Fibroblast of mammary gland (primary cell): ENCODE measurements around the gene DAAM1.

Source experiments
- DNase-seq: peaks from one replicate; pipeline ENCODE4 v3.0.0-alpha.2; 2010; ENCODE audit warnings: low read depth
- H3K4me3 ChIP-seq: 2 replicates; pipeline ENCODE4 v1.5.1; 2011; ENCODE audit warnings: low read depth, mild to moderate bottlenecking, low read length, moderate library complexity; ENCODE audit not compliant: control insufficient read depth
- TF ChIP-seq, protein P1 (sequence below): conservative IDR thresholded peaks from 2 replicates; pipeline ENCODE4 v1.5.1; 2011; ENCODE audit warnings: low read depth, low read length, inconsistent platforms; ENCODE audit not compliant: control insufficient read depth, insufficient read depth

The DAAM1 gene

DNA sequence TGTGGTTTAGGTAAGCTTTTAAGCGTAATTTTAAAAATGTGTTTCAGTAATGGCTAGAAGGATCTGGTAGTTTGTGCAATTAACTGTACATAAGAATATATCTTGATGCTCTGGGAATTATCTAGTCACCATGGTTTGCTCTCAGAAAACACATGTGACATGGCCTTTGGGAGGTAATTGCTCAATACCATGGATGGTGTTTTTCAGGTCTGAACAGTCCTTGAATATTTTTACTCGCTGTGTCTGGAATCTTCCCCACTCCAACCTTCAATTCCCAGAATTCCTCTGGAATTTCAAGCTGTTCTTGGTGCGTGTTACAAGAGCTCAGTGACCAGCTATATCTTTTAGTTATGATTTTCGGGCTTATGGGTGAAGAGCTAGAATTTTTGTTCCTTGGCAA, 85.3 kb downstream of the DAAM1 start:
- TF ChIP-seq, protein P1, sequence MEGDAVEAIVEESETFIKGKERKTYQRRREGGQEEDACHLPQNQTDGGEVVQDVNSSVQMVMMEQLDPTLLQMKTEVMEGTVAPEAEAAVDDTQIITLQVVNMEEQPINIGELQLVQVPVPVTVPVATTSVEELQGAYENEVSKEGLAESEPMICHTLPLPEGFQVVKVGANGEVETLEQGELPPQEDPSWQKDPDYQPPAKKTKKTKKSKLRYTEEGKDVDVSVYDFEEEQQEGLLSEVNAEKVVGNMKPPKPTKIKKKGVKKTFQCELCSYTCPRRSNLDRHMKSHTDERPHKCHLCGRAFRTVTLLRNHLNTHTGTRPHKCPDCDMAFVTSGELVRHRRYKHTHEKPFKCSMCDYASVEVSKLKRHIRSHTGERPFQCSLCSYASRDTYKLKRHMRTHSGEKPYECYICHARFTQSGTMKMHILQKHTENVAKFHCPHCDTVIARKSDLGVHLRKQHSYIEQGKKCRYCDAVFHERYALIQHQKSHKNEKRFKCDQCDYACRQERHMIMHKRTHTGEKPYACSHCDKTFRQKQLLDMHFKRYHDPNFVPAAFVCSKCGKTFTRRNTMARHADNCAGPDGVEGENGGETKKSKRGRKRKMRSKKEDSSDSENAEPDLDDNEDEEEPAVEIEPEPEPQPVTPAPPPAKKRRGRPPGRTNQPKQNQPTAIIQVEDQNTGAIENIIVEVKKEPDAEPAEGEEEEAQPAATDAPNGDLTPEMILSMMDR: no peak
- H3K4me3 ChIP-seq: no peak overlapping the region
- DNase-seq: peak; percentile 38

DNA sequence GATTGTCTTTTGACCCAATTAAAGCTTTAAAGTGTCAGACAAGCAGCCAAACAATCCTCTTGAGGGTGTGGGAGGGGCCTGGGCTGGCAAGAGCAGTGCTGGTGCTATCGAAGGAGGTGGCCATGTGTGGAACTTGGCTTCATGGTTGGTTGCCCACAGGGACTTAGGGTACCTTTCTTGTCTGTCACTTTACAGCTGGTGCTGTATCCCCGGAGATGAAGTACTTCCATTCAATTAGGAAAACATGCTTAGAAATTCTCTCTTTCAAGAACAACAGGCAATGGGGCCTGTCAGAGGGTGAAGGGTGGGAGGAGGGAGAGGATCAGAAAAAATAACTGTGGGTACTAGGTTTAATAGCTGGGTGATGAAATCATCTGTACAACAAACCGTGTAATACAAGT, 86.5 kb downstream of the DAAM1 start:
- no peak overlapping the region for H3K4me3 ChIP-seq
- DNase-seq: no peak
- TF ChIP-seq, protein P1: no peak

DNA sequence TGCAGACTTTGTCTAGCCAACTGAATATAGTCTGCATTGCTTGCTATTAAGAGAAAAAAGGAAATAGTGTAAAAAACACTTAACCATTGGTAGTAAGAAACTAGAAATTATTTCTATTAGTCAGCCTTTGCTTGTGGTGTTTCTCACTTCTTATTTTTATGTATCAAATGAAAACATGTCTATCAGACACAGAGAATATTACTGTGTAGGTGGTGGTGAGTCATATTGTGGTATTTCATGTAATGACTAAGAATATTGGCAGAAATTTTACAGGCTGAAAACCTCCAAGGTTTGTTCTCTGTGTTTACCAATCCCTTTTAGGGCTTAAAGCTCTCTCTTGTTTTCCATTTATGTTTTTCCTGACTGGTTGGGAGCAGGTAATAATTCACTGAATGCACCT, 87.2 kb downstream of the DAAM1 start:
- DNase-seq: peak; percentile 94
- TF ChIP-seq, protein P1: no peak
- no peak overlapping the region for H3K4me3 ChIP-seq

DNA sequence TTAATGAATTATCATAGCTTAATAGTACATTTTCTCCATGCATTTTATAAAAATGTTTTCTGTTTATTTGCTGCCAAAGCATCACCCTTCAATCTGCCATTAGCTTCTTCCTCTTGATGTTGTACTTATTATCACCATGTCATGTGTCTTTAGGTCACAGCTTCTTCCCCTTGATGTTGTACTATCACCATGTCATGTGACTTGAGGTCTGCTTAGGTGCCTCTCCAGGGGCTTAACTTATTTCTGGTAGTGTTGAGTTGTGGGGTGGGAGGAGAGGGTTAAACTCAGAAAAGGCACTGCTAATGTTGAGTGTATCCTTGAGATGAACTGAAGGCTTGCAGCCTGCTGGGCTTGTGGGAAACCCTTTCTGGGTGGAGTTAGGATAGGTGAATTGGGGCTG, 87.8 kb downstream of the DAAM1 start:
- H3K4me3 ChIP-seq: no peak overlapping the region
- TF ChIP-seq, protein P1: no peak
- no peak for DNase-seq

DNA sequence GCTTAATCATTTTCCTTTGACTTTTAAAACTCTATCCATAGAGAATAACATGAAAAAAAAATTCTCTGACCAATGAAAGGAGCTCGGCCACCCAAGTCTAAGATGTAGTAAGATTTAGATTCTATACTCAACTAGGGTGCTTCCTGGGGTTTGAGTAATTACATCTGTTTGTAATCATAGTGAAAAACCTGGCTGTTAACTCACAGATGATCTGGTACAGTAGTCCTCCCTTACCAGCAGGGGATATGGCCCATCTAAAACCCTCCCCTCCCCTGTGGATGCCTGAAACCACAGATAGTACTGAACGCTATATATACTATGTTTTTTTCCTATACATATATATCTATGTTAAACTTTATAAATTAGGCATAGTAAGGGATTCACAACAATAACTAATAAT, 89.2 kb downstream of the DAAM1 start:
- no peak overlapping the region for H3K4me3 ChIP-seq
- TF ChIP-seq, protein P1: peak; percentile 9
- DNase-seq: peak; percentile 58

DNA sequence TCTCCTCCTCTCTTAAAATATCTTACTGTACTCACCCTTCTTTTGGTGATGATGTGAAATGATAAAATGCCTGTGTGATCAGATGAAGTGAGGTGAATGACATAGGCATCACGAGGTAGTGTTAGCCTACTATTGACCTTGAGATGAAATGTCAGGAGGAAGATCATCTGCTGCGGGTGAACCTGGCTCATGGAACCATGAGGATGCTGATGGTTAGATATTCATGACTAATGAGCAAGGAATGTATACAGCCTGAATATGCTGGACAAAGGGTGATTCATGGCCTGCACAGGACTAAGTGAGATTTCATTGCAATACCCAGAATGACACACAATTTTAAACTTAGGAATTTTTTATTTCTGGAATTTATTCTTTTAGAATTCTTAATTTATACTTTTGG, 89.6 kb downstream of the DAAM1 start:
- no peak overlapping the region for H3K4me3 ChIP-seq
- TF ChIP-seq, protein P1: no peak
- DNase-seq: peak; percentile 95

DNA sequence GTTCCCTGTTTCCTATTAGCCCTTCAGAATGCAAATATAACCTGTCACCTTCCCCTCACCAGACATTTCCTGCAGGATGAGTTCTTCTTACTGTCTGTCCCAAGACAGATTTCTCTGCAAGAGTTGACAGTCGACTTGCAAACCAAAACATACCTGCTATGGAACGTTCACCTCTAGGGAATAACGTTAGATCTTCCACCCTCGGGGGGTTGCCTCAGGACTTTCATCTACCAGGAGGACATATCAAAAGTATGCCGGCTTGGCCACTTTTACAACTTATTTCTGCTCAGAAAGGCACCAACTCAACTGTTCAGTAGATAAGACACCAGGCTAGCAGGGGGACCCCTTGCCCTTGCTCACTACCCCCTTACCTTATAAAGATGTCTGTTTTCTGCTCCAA, 92.5 kb downstream of the DAAM1 start:
- TF ChIP-seq, protein P1: no peak
- DNase-seq: no peak

More for the DNA sequence above, 92.5 kb downstream of the DAAM1 start:
- H3K4me3 ChIP-seq: no peak overlapping the region
